ENCODE data around the gene PSTPIP2. TPM values are rescaled to one million over a fixed set of nuclear protein-coding genes. Genes with fewer than 3 reads are reported as not detected.
A peak's percentile ranks its signal among the peaks of the same experiment; 100 is the strongest.

PSTPIP2 gene
- total and polyA plus RNA-seq, 2 donors (not counting 3 experiments of a cell fraction or from before 2014, with no cell fraction given): 1.6 to 4.9 TPM

- H3K4me3 ChIP-seq (replicated peaks in 1 of 3; ENCODE audit: insufficient read depth in 1 of 3, low read depth in 1 of 3, low read length in 3 of 3): no peak overlapping the region
- peaks cover 11% of the 10 kb centered on the region for H3K79me2 ChIP-seq (ENCODE audit: control insufficient read depth, insufficient read depth, low read length)
- H3K4me1 ChIP-seq (ENCODE audit: control insufficient read depth, extremely low read depth, insufficient read depth, low read length): peaks cover 4% of the 10 kb centered on the region
- no TSS peak for BruUV-seq (replicated peaks)
- no peak overlapping the region for H3K27ac ChIP-seq (ENCODE audit: insufficient read depth, low read depth, low read length)
- TF ChIP-seq POLR2A (IDR thresholded peaks at IDR 0.05; ENCODE audit: low read depth, low read length) (no peak), POLR2AphosphoS5 (IDR thresholded peaks at IDR 0.05; ENCODE audit: insufficient read depth, low read depth, low read length) (no peak), MYC (IDR thresholded peaks at IDR 0.05; ENCODE audit: low read depth, low read length) (no peak)
- H4K20me1 ChIP-seq (replicated peaks; ENCODE audit: control insufficient read depth, extremely low read depth, insufficient read depth, low read length): no peaks in the 10 kb centered on the region
- H2AFZ ChIP-seq (ENCODE audit: low read depth, low read length): no peak overlapping the region
- DNase-seq (ENCODE audit: low read depth, low spot score) (no peak), FAIRE-seq (no peak)
- H3K9ac ChIP-seq (replicated peaks; ENCODE audit: extremely low read depth, insufficient read depth, low read length): no peak overlapping the region
- ChIA-PET CTCF (no interaction called here), POLR2A (no interaction called here)
- H3K36me3 ChIP-seq (ENCODE audit: control insufficient read depth in 2 of 2, extremely low read depth in 1 of 2, insufficient read depth in 2 of 2, low read length in 2 of 2): peaks cover 0 to 2% of the 10 kb centered on the region in 2 experiments
- no peaks in the 10 kb centered on the region for H3K9me3 ChIP-seq (replicated peaks; ENCODE audit: control insufficient read depth, insufficient read depth, low read length)
- dilution Hi-C loops (cut with MboI; ENCODE audit: extremely low pct_ligation_motif_present, low sequenced_read_pairs) (no loop called here), intact Hi-C loops (cut with micrococcal nuclease) (no loop called here)
- H3K9me1 ChIP-seq (replicated peaks; ENCODE audit: control insufficient read depth, extremely low read depth, insufficient read depth, low read length): no peaks in the 10 kb centered on the region
- H3K27me3 ChIP-seq (ENCODE audit: control insufficient read depth in 2 of 2, insufficient read depth in 2 of 2, low read length in 2 of 2): no peaks in the 10 kb centered on the region
- no peak overlapping the region for H3K4me2 ChIP-seq (ENCODE audit: insufficient read depth, low read length)
Measured at GRCh38 chr18:46109386-46109785, 37.3 kb upstream of the PSTPIP2 start.

GRCh38 chr18:46104128-46104911, 32.3 kb upstream of the PSTPIP2 start, which contains the start of gene HAUS1:
Gene HAUS1, plus strand, starts transcription at chr18:46104385. Its CDS starts 27 bp downstream, at chr18:46104412.
- peak; percentile 88 for DNase-seq (ENCODE audit: low read depth, low spot score)
- TSS peak; percentile 55 for BruUV-seq (replicated peaks)

More at GRCh38 chr18:46104128-46104911, 32.3 kb upstream of the PSTPIP2 start, which contains the start of gene HAUS1:
- FAIRE-seq: peak; percentile 86
- Histone ChIP-seq H3K9me3 (replicated peaks; ENCODE audit: control insufficient read depth, insufficient read depth, low read length) (no peaks in the 10 kb centered on the region), H3K9ac (replicated peaks; ENCODE audit: extremely low read depth, insufficient read depth, low read length) (peak within 1 kb of the TSS; percentile 90), H3K4me2 (ENCODE audit: insufficient read depth, low read length) (peak within 1 kb of the TSS; percentile 99), H3K4me3 (replicated peaks in 1 of 3; ENCODE audit: insufficient read depth in 1 of 3, low read depth in 1 of 3, low read length in 3 of 3) (peak within 1 kb of the TSS; percentile 73 to 97 (median 97)), H3K27me3 (ENCODE audit: control insufficient read depth in 2 of 2, insufficient read depth in 2 of 2, low read length in 2 of 2) (no peaks in the 10 kb centered on the region), H3K79me2 (ENCODE audit: control insufficient read depth, insufficient read depth, low read length) (peaks cover 8% of the 10 kb centered on the region), H3K27ac (ENCODE audit: insufficient read depth, low read depth, low read length) (peak within 1 kb of the TSS; percentile 78), H2AFZ (ENCODE audit: low read depth, low read length) (peak within 1 kb of the TSS; percentile 100), H3K9me1 (replicated peaks; ENCODE audit: control insufficient read depth, extremely low read depth, insufficient read depth, low read length) (no peaks in the 10 kb centered on the region), H3K36me3 (ENCODE audit: control insufficient read depth in 2 of 2, extremely low read depth in 1 of 2, insufficient read depth in 2 of 2, low read length in 2 of 2) (no peaks in the 10 kb centered on the region), H4K20me1 (replicated peaks; ENCODE audit: control insufficient read depth, extremely low read depth, insufficient read depth, low read length) (no peaks in the 10 kb centered on the region), H3K4me1 (ENCODE audit: control insufficient read depth, extremely low read depth, insufficient read depth, low read length) (peaks cover 8% of the 10 kb centered on the region)
- TF ChIP-seq POLR2A (IDR thresholded peaks at IDR 0.05; ENCODE audit: low read depth, low read length) (peak; percentile 88), POLR2AphosphoS5 (IDR thresholded peaks at IDR 0.05; ENCODE audit: insufficient read depth, low read depth, low read length) (peak; percentile 83), JUN (IDR thresholded peaks at IDR 0.05; ENCODE audit: borderline replicate concordance, insufficient read depth, insufficient read length, low read depth) (no peak)
- intact Hi-C loops (cut with micrococcal nuclease) (no loop called here), dilution Hi-C loops (cut with MboI; ENCODE audit: extremely low pct_ligation_motif_present, low sequenced_read_pairs) (no loop called here)
- ChIA-PET CTCF (interaction anchor here (0.6 to 1.1 kb wide), 2 partner anchors 69 to 123 kb away, joined by 3 read pairs; a partner anchor contains a TSS), POLR2A (no interaction called here)

Measured in endothelial cell of umbilical vein (primary cell).